Stimulated activated effector memory CD8-positive, alpha-beta T cell treated with anti-CD3 and anti-CD28 coated beads, Interleukin-12 subunit alpha, Interleukin-12 subunit beta, amount 100 ng/mL, for 72 hours (primary cell): ENCODE measurements around the gene PAPSS1.
A peak's percentile ranks its signal among the peaks of the same experiment; 100 is the strongest.
"Not testable (repeated sequence)": the region's sequence is repeated elsewhere in the genome, so short reads cannot be mapped to it uniquely, and the experiment has no call there.

Experiments
- ATAC-seq: fragments of 150-1000 bp; cut with Tn5 transposase; 2 replicates; pipeline ENCODE4 v1.10.0; 2021
- DNase-seq, 2 donors: peaks; one replicate each; pipeline ENCODE4 v3.0.0; 2021 to 2022; ENCODE audit warnings: low spot score in 2 of 2
- H3K27ac Mint-ChIP-seq: one replicate; pipeline ENCODE4 v1.8.0; 2022; ENCODE audit warnings: mild to moderate bottlenecking, mixed read lengths
- H3K36me3 Mint-ChIP-seq: one replicate; pipeline ENCODE4 v1.8.0; 2022; ENCODE audit warnings: mild to moderate bottlenecking, mixed read lengths
- H3K4me1 Mint-ChIP-seq: one replicate; pipeline ENCODE4 v1.8.0; 2022; ENCODE audit warnings: mixed read lengths
- H3K4me3 Mint-ChIP-seq: one replicate; pipeline ENCODE4 v1.8.0; 2022; ENCODE audit warnings: mild to moderate bottlenecking, mixed read lengths
- H3K9me3 Mint-ChIP-seq: one replicate; pipeline ENCODE4 v1.8.0; 2022; ENCODE audit warnings: mixed read lengths

The PAPSS1 gene

DNA sequence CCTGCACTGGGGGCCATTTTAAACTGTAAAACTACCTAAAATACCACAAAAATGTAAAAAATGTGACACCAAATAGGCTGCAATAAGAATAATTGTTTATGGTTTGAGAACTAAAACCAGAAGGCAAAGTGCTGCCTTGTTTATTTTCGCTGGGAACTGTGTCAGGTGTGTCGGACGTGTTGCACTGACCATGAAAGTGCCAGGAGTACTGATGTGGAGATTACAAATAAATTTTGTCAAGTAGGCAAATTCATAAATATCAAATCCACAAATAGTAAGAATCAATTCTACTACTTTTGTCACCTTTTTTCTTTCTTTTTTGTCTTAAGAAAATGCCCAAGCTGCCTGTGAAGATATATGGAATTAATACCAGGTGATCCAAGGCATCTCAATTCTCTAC is 37.7 kb downstream of the PAPSS1 start:
- Mint-ChIP-seq H3K36me3 (peaks cover 7% of the 10 kb centered on the region), H3K9me3 (no peaks in the 10 kb centered on the region), H3K4me3 (no peak overlapping the region), H3K27ac (no peak overlapping the region), H3K4me1 (no peaks in the 10 kb centered on the region)
- DNase-seq (no peak), ATAC-seq (no peak)

- Mint-ChIP-seq H3K27ac (no peak overlapping the region), H3K4me1 (no peaks in the 10 kb centered on the region), H3K36me3 (peaks cover 11% of the 10 kb centered on the region), H3K9me3 (no peaks in the 10 kb centered on the region), H3K4me3 (no peak overlapping the region)
- no peak for DNase-seq
- ATAC-seq: no peak
These were observed 51.0 kb downstream of the PAPSS1 start for GRCh38 chr4:107669068-107669467.

- no peak for DNase-seq
- Mint-ChIP-seq H3K4me3 (no peak overlapping the region), H3K9me3 (no peaks in the 10 kb centered on the region)
These were observed 53.9 kb downstream of the PAPSS1 start for GRCh38 chr4:107666134-107666533.

GRCh38 chr4:107665001-107665400 is 55.0 kb downstream of the PAPSS1 start:
- Mint-ChIP-seq H3K4me1 (no peaks in the 10 kb centered on the region), H3K27ac (no peak overlapping the region), H3K4me3 (no peak overlapping the region), H3K9me3 (no peaks in the 10 kb centered on the region), H3K36me3 (peaks cover 6% of the 10 kb centered on the region)
- DNase-seq: no peak
- ATAC-seq: no peak

More at GRCh38 chr4:107666134-107666533, 53.9 kb downstream of the PAPSS1 start:
- no peak for ATAC-seq
- no peak overlapping the region for H3K27ac Mint-ChIP-seq
- no peaks in the 10 kb centered on the region for H3K4me1 Mint-ChIP-seq
- H3K36me3 Mint-ChIP-seq: peaks cover 11% of the 10 kb centered on the region

DNA sequence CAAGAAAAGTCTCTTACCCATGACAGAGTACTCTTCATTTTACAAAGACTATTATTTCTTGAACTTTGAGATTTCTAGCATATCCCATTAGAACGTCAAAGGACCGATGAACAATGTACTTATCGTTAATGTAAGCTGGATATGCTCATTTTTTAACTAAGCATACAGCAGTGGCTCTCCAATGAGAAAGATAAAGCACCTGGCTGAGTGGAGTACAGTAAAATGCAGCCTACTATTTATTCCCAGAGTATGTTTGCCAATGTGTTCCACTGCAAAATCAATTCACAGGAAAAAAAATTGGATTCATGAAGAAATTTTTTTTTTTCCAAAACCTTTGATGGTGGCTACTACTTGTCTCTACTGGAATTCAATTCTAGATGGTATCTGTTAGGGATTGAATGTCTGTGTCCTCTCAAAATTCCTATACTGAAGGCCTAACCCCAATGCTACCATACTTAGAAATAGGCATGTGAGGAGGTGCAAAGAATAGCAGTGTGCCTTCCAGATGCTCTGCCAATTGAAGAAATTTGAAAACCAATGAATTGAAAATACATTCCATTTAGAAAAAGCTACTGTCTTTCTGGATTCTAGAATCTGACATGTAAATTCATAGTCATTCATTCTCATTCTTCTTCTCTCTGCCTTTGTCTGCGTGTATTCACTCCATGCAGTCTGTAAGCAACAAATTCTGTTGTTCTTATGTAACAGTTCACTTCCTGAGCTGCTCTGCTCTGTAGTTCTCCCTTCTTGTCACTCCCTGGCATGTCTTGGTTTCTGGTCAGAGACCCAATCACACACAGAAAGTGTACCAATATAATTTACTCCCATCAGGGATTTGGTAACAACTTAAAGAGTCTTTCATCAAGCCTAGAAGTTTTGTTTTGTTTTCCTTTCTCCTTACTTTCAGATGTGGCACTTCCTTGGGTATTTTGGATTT is 61.4 kb downstream of the PAPSS1 start:
- H3K4me1 Mint-ChIP-seq: no peaks in the 10 kb centered on the region
- DNase-seq (no peak), ATAC-seq (no peak)
- no peak overlapping the region for H3K27ac Mint-ChIP-seq
- peaks cover 24% of the 10 kb centered on the region for H3K36me3 Mint-ChIP-seq
- H3K9me3 Mint-ChIP-seq: no peaks in the 10 kb centered on the region
- no peak overlapping the region for H3K4me3 Mint-ChIP-seq

DNA sequence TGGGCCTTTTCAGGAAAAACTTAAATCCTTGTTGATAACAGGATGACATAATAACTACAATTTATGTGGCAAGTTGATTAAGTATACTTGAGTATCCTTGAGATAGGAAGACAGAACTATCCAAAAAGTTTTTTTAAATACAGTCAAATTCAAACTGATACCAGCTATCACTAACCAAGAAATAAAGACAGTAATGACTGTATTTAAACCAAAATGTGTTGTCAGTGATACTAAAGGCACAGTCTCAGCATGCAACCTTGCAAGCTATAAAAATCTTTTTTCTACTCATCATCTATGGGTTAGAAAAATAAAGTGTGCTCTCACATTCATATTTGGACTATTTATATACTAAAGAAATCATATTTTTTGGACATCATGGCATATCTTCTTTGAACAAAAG is 64.7 kb downstream of the PAPSS1 start:
- Mint-ChIP-seq H3K4me1 (no peaks in the 10 kb centered on the region), H3K9me3 (no peaks in the 10 kb centered on the region), H3K4me3 (no peak overlapping the region), H3K27ac (no peak overlapping the region), H3K36me3 (peaks cover 30% of the 10 kb centered on the region)
- DNase-seq (no peak), ATAC-seq (peak; percentile 79)

DNA sequence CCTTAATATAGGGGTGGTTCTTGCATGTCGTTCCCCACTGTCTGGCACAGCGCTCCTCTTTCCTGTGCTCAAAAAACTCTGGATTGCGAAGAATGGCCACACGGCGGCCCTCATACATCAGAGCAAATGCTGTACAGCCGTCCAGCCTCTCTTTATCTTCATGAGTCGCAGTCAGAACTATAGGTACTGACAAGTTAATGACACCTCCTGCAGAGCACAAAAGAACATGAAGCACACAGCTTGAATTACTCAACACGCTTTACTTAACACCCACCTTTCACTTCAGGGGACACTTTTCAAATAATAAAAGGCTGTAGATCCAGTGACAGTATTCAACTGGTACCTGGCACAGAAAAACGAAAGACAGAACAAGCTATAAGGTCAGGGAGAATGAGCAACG is 65.3 kb downstream of the PAPSS1 start:
- Mint-ChIP-seq H3K9me3 (no peaks in the 10 kb centered on the region), H3K4me3 (no peak overlapping the region), H3K36me3 (peaks cover 30% of the 10 kb centered on the region), H3K27ac (no peak overlapping the region), H3K4me1 (no peaks in the 10 kb centered on the region)
- ATAC-seq (no peak), DNase-seq (no peak)

DNA sequence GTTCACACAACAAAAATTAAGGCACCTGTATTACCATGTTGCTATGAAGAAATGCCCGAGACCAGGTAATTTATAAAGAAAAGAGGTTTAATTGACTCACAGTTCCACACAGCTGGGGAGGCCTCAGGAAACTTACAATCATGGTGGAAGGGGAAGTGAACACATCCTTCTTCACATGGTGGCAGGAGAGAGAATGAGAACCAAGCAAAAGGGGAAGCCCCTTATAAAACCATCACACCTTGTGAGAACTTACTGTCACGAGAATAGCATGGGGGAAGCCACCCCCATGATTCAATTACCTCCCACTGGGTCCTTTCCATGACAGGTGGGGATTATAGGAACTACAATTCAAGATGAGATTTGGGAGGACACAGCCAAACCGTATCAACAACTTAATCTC is 68.6 kb downstream of the PAPSS1 start:
- H3K36me3 Mint-ChIP-seq: peaks cover 22% of the 10 kb centered on the region
- DNase-seq, H3K4me3 Mint-ChIP-seq, H3K9me3 Mint-ChIP-seq, H3K27ac Mint-ChIP-seq, H3K4me1 Mint-ChIP-seq, ATAC-seq: not testable (repeated sequence)

GRCh38 chr4:107650251-107650650 is 69.8 kb downstream of the PAPSS1 start:
- peaks cover 22% of the 10 kb centered on the region for H3K36me3 Mint-ChIP-seq
- ATAC-seq (no peak), DNase-seq (no peak)
- no peak overlapping the region for H3K4me3 Mint-ChIP-seq
- no peaks in the 10 kb centered on the region for H3K9me3 Mint-ChIP-seq
- no peaks in the 10 kb centered on the region for H3K4me1 Mint-ChIP-seq
- no peak overlapping the region for H3K27ac Mint-ChIP-seq

DNA sequence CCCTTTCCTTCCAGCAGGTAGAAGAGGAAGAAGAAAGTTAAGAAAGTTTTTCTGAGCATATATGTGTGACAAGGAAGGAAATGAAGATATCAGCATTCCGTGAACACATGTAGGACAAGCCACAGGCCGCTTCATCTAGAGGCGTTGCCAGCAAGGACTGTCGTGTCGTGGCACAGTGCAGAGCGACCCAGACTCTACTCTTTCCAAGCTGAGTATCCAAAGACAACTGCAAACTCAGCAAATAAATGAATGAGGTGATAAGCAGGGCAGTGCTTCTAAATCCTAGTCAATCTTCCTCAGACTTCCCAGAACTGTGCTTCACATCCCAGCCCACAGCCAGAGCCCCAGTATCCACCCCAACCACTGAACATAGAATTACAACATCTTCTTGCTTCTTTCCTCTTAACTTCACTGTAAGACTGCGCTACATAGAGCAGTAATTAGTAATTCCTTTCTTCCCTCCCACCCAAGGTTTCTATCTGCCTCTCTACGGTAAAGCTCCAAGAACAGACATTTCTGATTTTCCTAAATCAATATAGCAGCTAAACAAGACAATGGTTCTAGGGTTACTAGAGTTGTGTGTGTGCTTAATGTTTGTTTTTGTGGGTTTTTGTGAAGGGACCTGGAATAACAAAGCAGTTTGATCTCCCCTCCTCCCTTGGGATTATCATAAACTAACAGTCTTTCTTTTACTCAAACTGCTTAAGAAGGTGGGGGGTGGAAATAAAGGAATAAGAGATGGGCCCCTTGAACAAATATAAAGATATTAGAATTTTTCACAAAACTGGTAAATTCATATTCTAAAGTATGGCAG is 71.6 kb downstream of the PAPSS1 start:
- no peak for ATAC-seq
- Mint-ChIP-seq H3K9me3 (no peaks in the 10 kb centered on the region), H3K4me3 (no peak overlapping the region), H3K4me1 (no peaks in the 10 kb centered on the region), H3K36me3 (peaks cover 4% of the 10 kb centered on the region), H3K27ac (no peak overlapping the region)
- no peak for DNase-seq

DNA sequence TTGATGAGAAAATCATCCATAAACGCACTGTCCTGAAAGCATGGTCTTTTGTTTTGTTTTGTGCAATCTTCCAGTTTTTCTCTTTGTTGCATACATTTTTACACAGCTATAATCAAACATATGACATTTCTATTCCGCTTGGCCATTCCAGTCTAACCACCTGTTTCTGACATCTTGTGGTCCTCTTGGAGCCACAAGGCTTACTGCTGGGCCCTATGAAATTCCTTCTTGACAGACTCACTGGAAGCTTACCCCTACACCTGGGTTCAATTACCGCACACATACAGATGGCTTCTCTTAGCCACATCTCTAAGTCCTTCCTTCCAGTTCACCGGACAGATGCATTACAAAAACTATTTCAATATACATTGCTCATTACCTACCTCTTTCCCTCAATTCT is 72.4 kb downstream of the PAPSS1 start:
- Mint-ChIP-seq H3K9me3 (no peaks in the 10 kb centered on the region), H3K36me3 (no peaks in the 10 kb centered on the region), H3K4me3 (no peak overlapping the region), H3K4me1 (no peaks in the 10 kb centered on the region), H3K27ac (no peak overlapping the region)
- ATAC-seq (no peak), DNase-seq (no peak)

GRCh38 chr4:107645604-107646003 is 74.4 kb downstream of the PAPSS1 start:
- H3K36me3 Mint-ChIP-seq: no peaks in the 10 kb centered on the region
- H3K4me3 Mint-ChIP-seq: no peak overlapping the region
- H3K27ac Mint-ChIP-seq: no peak overlapping the region
- H3K9me3 Mint-ChIP-seq: no peaks in the 10 kb centered on the region
- DNase-seq (no peak), ATAC-seq (no peak)
- no peaks in the 10 kb centered on the region for H3K4me1 Mint-ChIP-seq

DNA sequence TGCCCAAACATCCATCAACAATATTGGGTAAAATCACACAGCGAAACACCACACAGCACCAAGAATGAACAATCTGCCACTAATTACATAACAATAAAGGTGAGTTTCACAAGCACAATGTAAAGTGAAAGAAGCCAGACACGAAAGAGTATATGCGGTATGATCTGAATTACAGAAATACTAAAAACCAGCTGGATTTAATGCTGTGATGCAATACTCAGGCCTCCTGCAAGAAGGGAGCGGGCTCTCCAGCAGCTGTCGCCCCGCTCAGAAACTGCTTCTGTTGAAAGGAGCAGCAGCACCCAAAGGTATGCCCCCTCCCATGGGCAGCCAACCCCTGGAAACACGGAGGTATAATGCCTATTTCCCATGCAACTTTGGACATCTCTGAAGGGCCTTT is 77.0 kb downstream of the PAPSS1 start:
- Mint-ChIP-seq H3K27ac (no peak overlapping the region), H3K36me3 (no peaks in the 10 kb centered on the region)
- DNase-seq: no peak

GRCh38 chr4:107640878-107641277 is 79.2 kb downstream of the PAPSS1 start:
- H3K4me3 Mint-ChIP-seq: no peak overlapping the region
- peak overlapping the region; percentile 7 for H3K27ac Mint-ChIP-seq
- no peaks in the 10 kb centered on the region for H3K9me3 Mint-ChIP-seq
- no peaks in the 10 kb centered on the region for H3K36me3 Mint-ChIP-seq
- no peak for DNase-seq
- no peak for ATAC-seq
- no peaks in the 10 kb centered on the region for H3K4me1 Mint-ChIP-seq

More for the DNA sequence above, 77.0 kb downstream of the PAPSS1 start:
- Mint-ChIP-seq H3K9me3 (no peaks in the 10 kb centered on the region), H3K4me3 (no peak overlapping the region), H3K4me1 (no peaks in the 10 kb centered on the region)
- ATAC-seq: no peak

GRCh38 chr4:107640197-107640596 is 79.8 kb downstream of the PAPSS1 start:
- Mint-ChIP-seq H3K4me1 (no peaks in the 10 kb centered on the region), H3K36me3 (no peaks in the 10 kb centered on the region), H3K4me3 (no peak overlapping the region), H3K9me3 (no peaks in the 10 kb centered on the region), H3K27ac (no peak overlapping the region)
- DNase-seq (no peak), ATAC-seq (no peak)

DNA sequence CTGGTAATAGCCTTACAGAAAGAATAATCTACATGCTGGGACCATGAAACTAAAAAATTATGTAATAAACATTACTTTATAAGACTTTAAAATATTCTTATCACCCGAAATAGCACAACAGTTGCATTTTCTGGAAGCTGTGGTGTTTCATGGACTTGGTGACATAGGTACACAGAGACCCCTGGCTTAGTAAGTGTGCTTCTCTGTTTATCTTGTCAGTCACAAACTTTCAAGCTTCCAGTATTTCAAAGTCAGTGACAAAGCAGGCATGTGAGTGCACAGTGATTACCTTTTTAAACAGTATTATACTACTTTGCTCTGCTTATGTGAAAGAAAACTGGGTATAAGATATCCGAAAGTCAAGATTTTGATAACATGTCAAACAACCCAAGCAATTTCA is 84.3 kb downstream of the PAPSS1 start:
- no peak for DNase-seq
- H3K36me3 Mint-ChIP-seq: no peaks in the 10 kb centered on the region
- H3K9me3 Mint-ChIP-seq: no peaks in the 10 kb centered on the region
- ATAC-seq: no peak
- no peaks in the 10 kb centered on the region for H3K4me1 Mint-ChIP-seq
- no peak overlapping the region for H3K27ac Mint-ChIP-seq
- H3K4me3 Mint-ChIP-seq: no peak overlapping the region
